Islet precursor cell (in vitro differentiated cells): ENCODE measurements around the gene RFWD3.

Experiments used
- DNase-seq: peaks from one replicate; pipeline ENCODE4 v3.0.0-alpha.2; 2018

Gene RFWD3

DNA sequence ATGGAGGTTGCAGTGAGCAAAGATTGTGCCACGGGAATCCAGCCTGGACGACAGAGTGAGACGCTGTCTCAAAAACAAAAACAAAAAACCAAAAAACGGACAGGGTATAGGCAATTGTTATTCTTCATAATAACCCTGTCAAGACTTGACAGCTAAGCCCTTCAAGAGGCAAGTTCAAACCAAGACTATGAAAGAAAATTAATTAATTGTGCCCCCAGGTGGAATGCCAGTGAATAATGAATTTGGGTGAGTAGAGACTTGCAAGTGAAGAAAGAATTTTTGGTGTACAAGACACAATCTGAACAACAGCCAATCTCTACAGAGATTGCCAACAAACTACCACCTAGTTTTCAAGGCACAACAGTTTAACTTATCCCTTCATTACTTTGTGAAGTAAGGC, 6.3 kb downstream of the RFWD3 start:
- no peak for DNase-seq

DNA sequence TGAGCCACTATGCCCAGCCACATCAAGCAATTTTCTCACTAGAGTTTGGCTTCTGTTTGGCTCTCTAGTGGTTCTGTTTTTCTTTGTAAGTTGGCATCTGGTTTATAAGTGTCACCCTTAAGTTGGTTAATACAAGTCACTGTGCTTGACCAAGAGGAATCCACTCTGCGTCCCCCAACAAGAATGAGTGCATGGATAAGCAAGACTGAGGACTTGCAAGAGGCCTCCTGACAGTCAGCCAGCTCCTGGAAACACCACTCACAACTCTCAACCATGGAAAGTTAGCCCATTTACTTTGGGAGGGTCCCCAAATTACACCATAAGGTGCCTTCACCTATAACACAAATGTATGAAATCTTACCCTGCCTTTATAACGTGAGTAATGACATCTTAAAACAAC, 7.6 kb downstream of the RFWD3 start:
- DNase-seq, result peak; percentile 15

- DNase-seq, result peak; percentile 20
These were observed 8.6 kb downstream of the RFWD3 start for GRCh38 chr16:74657870-74658642.

GRCh38 chr16:74654536-74655050, 12.1 kb downstream of the RFWD3 start:
- DNase-seq, result peak; percentile 53

DNA sequence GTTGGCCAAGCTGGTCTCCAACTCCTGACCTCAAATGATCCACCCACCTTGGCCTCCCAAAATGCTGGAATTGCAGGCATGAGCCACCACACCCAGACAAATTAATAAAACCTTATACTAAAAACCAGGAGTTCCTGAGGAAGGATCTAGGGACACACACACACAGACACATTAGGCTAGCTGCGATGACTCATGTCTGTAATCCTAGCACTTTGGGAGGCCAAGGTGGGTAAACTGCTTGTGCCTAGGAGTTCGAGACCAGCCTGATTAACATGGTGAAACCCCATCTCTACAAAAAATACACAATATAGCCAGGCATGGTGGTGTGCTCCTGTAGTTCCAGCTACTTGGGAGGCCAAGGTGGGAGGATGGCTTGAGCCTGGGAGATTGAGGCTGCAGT, 13.8 kb downstream of the RFWD3 start:
- peak; percentile 59 for DNase-seq

GRCh38 chr16:74652249-74652648, 14.4 kb downstream of the RFWD3 start:
- DNase-seq, result no peak

- DNase-seq, result peak; percentile 62
These were observed 14.8 kb downstream of the RFWD3 start for GRCh38 chr16:74651841-74652240.

GRCh38 chr16:74650966-74651567, 15.6 kb downstream of the RFWD3 start:
- peak; percentile 33 for DNase-seq

DNA sequence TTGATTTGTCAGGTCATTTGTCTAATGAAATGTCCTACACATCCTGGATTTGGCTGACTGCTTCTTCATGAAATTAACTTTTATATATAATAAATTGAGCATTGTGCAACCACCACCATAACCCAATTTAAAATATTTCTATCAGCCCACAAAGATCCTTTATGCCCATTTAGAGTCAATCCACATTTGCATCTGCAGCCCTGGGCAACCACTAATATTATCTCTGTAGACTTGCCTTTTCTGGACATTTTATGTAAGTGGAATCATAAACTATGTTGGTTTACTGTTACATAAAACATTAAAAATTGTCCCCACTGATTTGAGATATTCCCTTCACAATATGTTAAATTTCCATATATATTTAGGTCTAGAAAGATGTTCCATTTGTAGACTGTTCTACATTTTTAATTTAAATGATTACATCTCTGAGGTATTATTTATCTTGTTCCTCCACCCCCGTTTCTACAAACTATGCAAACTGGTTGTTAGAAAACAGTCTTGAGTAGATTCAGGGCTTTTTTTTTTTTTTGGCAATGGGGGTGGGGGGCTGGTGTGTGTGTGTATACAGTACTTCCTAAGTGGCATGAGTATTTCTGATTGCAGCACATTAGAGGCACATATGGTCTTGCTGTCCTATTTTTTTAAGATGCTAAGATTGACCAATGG, 16.7 kb downstream of the RFWD3 start:
- DNase-seq, result no peak

DNA sequence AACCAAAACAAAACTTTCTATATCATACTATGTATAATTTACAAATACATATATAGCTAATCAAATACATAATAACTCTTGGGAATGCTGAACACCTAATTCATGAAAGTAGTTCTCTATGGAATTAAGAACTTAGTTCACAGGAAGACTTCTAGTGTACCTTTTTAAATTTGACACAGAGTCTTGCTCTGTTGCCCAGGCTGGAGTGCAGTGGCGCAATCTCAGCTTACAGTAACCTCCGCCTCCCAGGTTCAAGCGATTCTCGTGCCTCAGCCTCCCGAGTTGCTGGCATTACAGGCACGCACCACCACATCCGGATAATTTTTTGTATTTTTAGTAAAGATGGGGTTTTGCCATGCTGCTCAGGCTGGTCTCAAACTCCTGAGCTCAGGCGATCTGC, 24.7 kb downstream of the RFWD3 start:
- no peak for DNase-seq

GRCh38 chr16:74637742-74638453, 28.8 kb downstream of the RFWD3 start:
- DNase-seq, result peak; percentile 25

- DNase-seq, result no peak
These were observed 31.4 kb downstream of the RFWD3 start for GRCh38 chr16:74635303-74635702.

DNA sequence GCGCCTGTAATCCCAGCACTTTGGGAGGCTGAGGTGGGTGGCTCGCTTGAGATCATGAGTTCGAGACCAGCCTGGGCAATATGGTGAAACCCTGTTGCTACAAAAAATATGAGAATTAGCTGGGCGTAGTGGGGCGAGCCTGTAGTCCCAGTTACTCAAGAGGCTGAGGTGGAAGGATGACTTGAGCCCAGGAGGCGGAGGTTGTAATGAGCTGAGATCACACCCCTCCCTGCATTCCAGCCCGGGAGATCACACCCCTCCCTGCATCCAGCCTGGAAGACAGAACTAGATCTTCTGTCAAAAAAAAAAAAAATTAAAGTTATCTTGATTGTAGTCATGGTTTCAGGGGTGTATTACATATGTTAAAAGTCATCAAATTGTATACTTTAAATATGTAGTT, 33.0 kb downstream of the RFWD3 start:
- DNase-seq, result no peak

GRCh38 chr16:74627506-74628220, 39.0 kb downstream of the RFWD3 start:
- no peak for DNase-seq

- DNase-seq, result peak; percentile 8
These were observed 39.8 kb downstream of the RFWD3 start for GRCh38 chr16:74626741-74627416.

- DNase-seq, result peak; percentile 10
These were observed 41.0 kb downstream of the RFWD3 start for GRCh38 chr16:74625500-74626350.

DNA sequence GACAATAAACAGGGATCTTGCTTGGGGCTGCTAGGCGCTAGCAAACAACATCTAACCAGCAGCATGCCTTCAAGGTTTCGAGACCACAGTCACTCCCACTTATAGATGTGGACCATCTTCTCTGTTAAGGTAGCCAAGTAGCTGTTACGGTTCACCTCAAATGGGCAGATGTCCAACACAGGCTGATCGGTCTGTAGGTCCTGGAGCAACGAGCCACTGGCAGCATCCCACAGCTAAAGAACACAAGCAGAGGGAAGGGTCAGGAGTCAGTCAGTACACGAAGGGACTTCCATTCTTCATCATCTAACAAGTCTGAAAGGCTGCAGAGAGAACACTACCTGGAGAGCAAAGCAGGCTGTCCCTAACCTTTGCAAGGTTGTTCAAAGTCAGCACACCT, 42.8 kb downstream of the RFWD3 start:
- DNase-seq, result peak; percentile 32

DNA sequence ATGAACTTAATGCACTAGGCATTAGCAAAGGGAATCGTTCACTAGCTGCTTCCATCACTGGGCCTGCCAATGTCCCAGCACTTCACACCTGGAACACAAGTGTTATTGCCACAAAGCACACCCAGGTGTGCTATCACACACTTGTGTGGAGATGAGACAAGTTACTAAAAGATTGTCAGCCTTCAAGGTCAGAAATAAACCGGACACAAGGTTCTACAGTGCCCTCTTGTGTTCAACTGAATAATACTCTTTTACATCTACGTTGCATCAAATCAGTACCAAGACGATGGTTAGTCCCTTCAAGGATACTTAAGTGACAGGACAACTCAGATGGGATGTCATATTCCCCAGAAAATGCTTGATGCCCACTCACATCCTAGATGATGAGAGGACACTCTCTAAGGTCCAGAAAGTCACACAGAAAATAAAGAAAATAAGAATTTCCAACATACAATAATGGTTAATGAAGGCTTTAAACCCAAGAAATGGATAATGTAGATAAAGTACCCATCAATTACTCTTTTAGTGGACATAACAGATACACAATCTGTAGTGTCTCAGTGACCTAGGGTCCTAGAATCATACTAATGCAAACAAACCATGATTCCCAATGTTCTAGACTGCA, 43.4 kb downstream of the RFWD3 start:
- DNase-seq, result peak; percentile 46

GRCh38 chr16:74622005-74622404, 44.7 kb downstream of the RFWD3 start:
- DNase-seq, result peak; percentile 3

GRCh38 chr16:74617206-74617788, 49.4 kb downstream of the RFWD3 start:
- DNase-seq, result no peak
